SK-N-SH (cell line): ENCODE results near the gene SULT6B1. TPM values are rescaled to one million over a fixed set of nuclear protein-coding genes. Genes with fewer than 3 reads are reported as not detected.
"Not testable (repeated sequence)": the region's sequence is repeated elsewhere in the genome, so short reads cannot be mapped to it uniquely, and the experiment has no call there.

Source experiments
- CTCF ChIA-PET: fragments of 300-600, 350-600 bp; formaldehyde crosslinking; extraction: SDS; loops from one replicate; lab custom pipeline; 2021; lab: Yijun Ruan, JAX
- POLR2A ChIA-PET: fragments of 350-600 bp; sonication (Branson Sonifier 250); formaldehyde crosslinking; extraction: SDS; loops from one replicate; lab custom pipeline; 2020; ENCODE audit warnings: antibody characterized with exemption, inconsistent platforms; lab: Yijun Ruan, JAX
- DNase-seq: peaks from one replicate; pipeline ENCODE4 v3.0.0; 2012
- H2AFZ ChIP-seq: fragments of 200-600 bp; sonication (generic); 2 replicates; pipeline ENCODE4 v1.8.1; 2016; ENCODE audit warnings: antibody characterized with exemption, mild to moderate bottlenecking, low read depth
- H3F3A ChIP-seq: fragments of 200-600 bp; sonication (generic); replicated peaks from 2 replicates; pipeline ENCODE3; 2016; ENCODE audit warnings: antibody characterized with exemption, mild to moderate bottlenecking; ENCODE audit not compliant: insufficient read depth
- H3K27ac ChIP-seq, 2 experiments: fragments of 200-500 bp in 1 of 2; fragments of 200-600 bp in 1 of 2; sonication (Bioruptor generic) in 1 of 2; sonication (generic), shearing (Covaris generic) in 1 of 2; 2 replicates each; pipeline versions ENCODE4 v1.5.1 to v1.6.1; 2014 to 2016; ENCODE audit warnings: low read depth in 2 of 2, inconsistent platforms in 1 of 2, low read length in 1 of 2, mild to moderate bottlenecking in 1 of 2, mixed read lengths in 1 of 2
- H3K27me3 ChIP-seq: fragments of 200-600 bp; sonication (generic), shearing (Covaris generic); 2 replicates; pipeline ENCODE4 v1.6.1; 2016; ENCODE audit warnings: mixed run types; ENCODE audit not compliant: insufficient read depth
- H3K36me3 ChIP-seq, 2 experiments: fragments of 200-500 bp in 1 of 2; fragments of 200-600 bp in 1 of 2; sonication (Bioruptor generic) in 1 of 2; sonication (generic) in 1 of 2; replicated peaks in 1 of 2; 2 replicates each; pipeline versions ENCODE3 to v1.5.1; 2014 to 2016; ENCODE audit warnings: low read length in 1 of 2, mild to moderate bottlenecking in 1 of 2; ENCODE audit not compliant: insufficient read depth in 2 of 2, control insufficient read depth in 1 of 2
- H3K4me1 ChIP-seq, 2 experiments: fragments of 200-500 bp in 1 of 2; fragments of 200-600 bp in 1 of 2; sonication (Bioruptor generic) in 1 of 2; sonication (generic), shearing (Covaris generic) in 1 of 2; 2 replicates each; pipeline versions ENCODE4 v1.5.1 to v1.6.1; 2014 to 2016; ENCODE audit warnings: low read depth in 1 of 2, low read length in 1 of 2, mixed run types in 1 of 2; ENCODE audit not compliant: insufficient read depth in 2 of 2, control insufficient read depth in 1 of 2
- H3K4me2 ChIP-seq: fragments of 200-600 bp; sonication (generic), shearing (Covaris generic); 2 replicates; pipeline ENCODE4 v1.6.1; 2017; ENCODE audit warnings: mixed run types
- H3K4me3 ChIP-seq, 2 experiments: fragments of 200-500 bp in 1 of 2; fragments of 200-600 bp in 1 of 2; sonication (Bioruptor generic) in 1 of 2; sonication (generic), shearing (Covaris generic) in 1 of 2; 2 replicates each; pipeline versions ENCODE4 v1.5.1 to v1.8.1; 2014 to 2016; ENCODE audit warnings: low read depth in 2 of 2, inconsistent platforms in 1 of 2, low read length in 1 of 2, mild to moderate bottlenecking in 1 of 2, mixed read lengths in 1 of 2, moderate library complexity in 1 of 2
- H3K79me2 ChIP-seq: fragments of 200-600 bp; sonication (generic); 2 replicates; pipeline ENCODE4 v1.8.1; 2017; ENCODE audit warnings: mild to moderate bottlenecking; ENCODE audit not compliant: insufficient read depth
- H3K9ac ChIP-seq: fragments of 200-600 bp; sonication (generic); 2 replicates; pipeline ENCODE4 v1.6.1; 2017; ENCODE audit warnings: mixed run types
- H3K9me2 ChIP-seq: fragments of 200-600 bp; sonication (generic); 2 replicates; pipeline ENCODE4 v1.6.1; 2017; ENCODE audit warnings: mixed run types
- H3K9me3 ChIP-seq: fragments of 200-600 bp; sonication (generic); 2 replicates; pipeline ENCODE4 v1.6.1; 2017; ENCODE audit warnings: mixed run types, mild to moderate bottlenecking, moderate library complexity
- H4K20me1 ChIP-seq: fragments of 200-600 bp; sonication (generic); 2 replicates; pipeline ENCODE4 v1.6.1; 2017; ENCODE audit warnings: mild to moderate bottlenecking, mixed run types; ENCODE audit not compliant: insufficient read depth
- CHD2 ChIP-seq: fragments of 150-350 bp; IDR thresholded peaks from 2 replicates; pipeline ENCODE4 v1.6.1; 2018; ENCODE audit warnings: low read length; ENCODE audit not compliant: partially characterized antibody
- CTCF ChIP-seq: fragments of 200-600 bp; sonication (generic); IDR thresholded peaks from 2 replicates; pipeline ENCODE4 v1.6.1; 2017; ENCODE audit warnings: antibody characterized with exemption, mild to moderate bottlenecking, moderate library complexity
- ELF1 ChIP-seq: IDR thresholded peaks from 2 replicates; pipeline ENCODE4 v1.4.0; 2012
- EP300 ChIP-seq, 2 experiments: IDR thresholded peaks; 2 replicates each; pipeline versions ENCODE4 v1.4.0 to v1.6.1; 2012; ENCODE audit warnings: borderline replicate concordance in 1 of 2, low read depth in 1 of 2, low read length in 1 of 2
- EZH2phosphoT487 ChIP-seq: fragments of 200-600 bp; sonication (generic); IDR thresholded peaks from 2 replicates; pipeline ENCODE4 v1.6.1; 2017; ENCODE audit warnings: low read depth, mixed run types, mild to moderate bottlenecking, antibody characterized with exemption, moderate library complexity, borderline replicate concordance
- GABPA ChIP-seq: IDR thresholded peaks from 2 replicates; pipeline ENCODE4 v1.4.0; 2012; ENCODE audit warnings: low read depth, mild to moderate bottlenecking
- MEF2A ChIP-seq: IDR thresholded peaks from 2 replicates; pipeline ENCODE4 v1.4.0; 2012; ENCODE audit warnings: low read depth, borderline replicate concordance
- PBX3 ChIP-seq: IDR thresholded peaks from 2 replicates; pipeline ENCODE4; 2012
- POLR2AphosphoS5 ChIP-seq: IDR thresholded peaks from 2 replicates; pipeline ENCODE4 v1.6.1; 2012; ENCODE audit warnings: low read depth, low read length
- REST ChIP-seq: IDR thresholded peaks from 2 replicates; pipeline ENCODE4 v1.6.1; 2012; ENCODE audit warnings: mild to moderate bottlenecking, low read depth, low read length, moderate library complexity
- RFX5 ChIP-seq: IDR thresholded peaks from 2 replicates; pipeline ENCODE4 v1.6.1; 2012; ENCODE audit warnings: mild to moderate bottlenecking, improper control_type of control experiment, low read length
- SIN3A ChIP-seq: IDR thresholded peaks from 2 replicates; pipeline ENCODE4 v1.6.1; 2012; ENCODE audit warnings: low read depth, mild to moderate bottlenecking, low read length, moderate library complexity, borderline replicate concordance
- TAF1 ChIP-seq: IDR thresholded peaks from 2 replicates; pipeline ENCODE4 v1.6.1; 2012; ENCODE audit warnings: low read depth, mild to moderate bottlenecking, low read length, moderate library complexity, borderline replicate concordance
- TEAD4 ChIP-seq: IDR thresholded peaks from 2 replicates; pipeline ENCODE4 v1.4.0; 2012; ENCODE audit warnings: mild to moderate bottlenecking, borderline replicate concordance; ENCODE audit not compliant: insufficient read depth
- WGBS: methylation state at CpG from one replicate; pipeline ENCODE4 v1.1.6; 2017; ENCODE audit warnings: low lambda C conversion rate; 5-methylcytosine and 5-hydroxymethylcytosine counted together
- polyA plus RNA-seq, 3 experiments: library from polyadenylated mRNA; depleted of rRNA; stranded (reverse); fragments of >200 nt; gene quantifications; 2 replicates each; pipeline ENCODE4 v1.2.3, GENCODE V29; 2012

SULT6B1 gene
- polyA plus RNA-seq, 1 of the 3 experiments (the other 2 are of a cell fraction), result not detected

- TF ChIP-seq REST, result no peak
- TF ChIP-seq EZH2phosphoT487, result no peak
- TF ChIP-seq PBX3, result no peak
- TF ChIP-seq TEAD4, result no peak
- no peak for TF ChIP-seq RFX5
Measured at GRCh38 chr2:37205689-37206341, 17.3 kb upstream of the SULT6B1 start (continued).

- peaks cover 83% of the 10 kb centered on the region for H3K79me2 ChIP-seq
- 90% methylated on average over 8 of the region's 8 CpGs for WGBS
- H2AFZ ChIP-seq, H3K4me3 ChIP-seq, H3K27me3 ChIP-seq, H3K27ac ChIP-seq, H3K9ac ChIP-seq, H3K9me2 ChIP-seq, POLR2A ChIA-PET, H3K4me2 ChIP-seq, DNase-seq, H4K20me1 ChIP-seq, H3K4me1 ChIP-seq: not testable (repeated sequence)
- peaks cover 27% of the 10 kb centered on the region; the same call in 1 of the 2 replicates for H3K9me3 ChIP-seq
- peaks cover 86 to 98% of the 10 kb centered on the region in 2 experiments for H3K36me3 ChIP-seq
- CTCF ChIA-PET, result interaction anchor here (0.7 to 1.0 kb wide), 3 partner anchors 12 to 98 kb away, joined by 3 read pairs; no protein-coding TSS in a partner anchor
- H3F3A ChIP-seq, result peaks cover 27% of the 10 kb centered on the region
Measured at GRCh38 chr2:37205071-37205661, 16.7 kb upstream of the SULT6B1 start.

GRCh38 chr2:37203708-37204107 is 15.2 kb upstream of the SULT6B1 start:
- Histone ChIP-seq H3F3A (peaks cover 22% of the 10 kb centered on the region), H3K27me3 (no peaks in the 10 kb centered on the region), H3K27ac (no peak overlapping the region), H4K20me1 (peaks cover 6% of the 10 kb centered on the region; the same call in 1 of the 2 replicates), H3K9ac (no peak overlapping the region), H3K36me3 (peaks cover 78 to 89% of the 10 kb centered on the region in 2 experiments), H3K79me2 (peaks cover 85% of the 10 kb centered on the region), H3K4me3 (no peak overlapping the region; a peak in 1 of 4 replicates), H3K9me3 (peaks cover 24% of the 10 kb centered on the region; the same call in 1 of the 2 replicates), H3K9me2 (no peaks in the 10 kb centered on the region; the same call in 1 of the 2 replicates), H2AFZ (no peak overlapping the region), H3K4me2 (no peak overlapping the region), H3K4me1 (peaks cover 0 to 3% of the 10 kb centered on the region in 2 experiments; a peak in 3 of 4 replicates)
- WGBS, result 92% methylated on average over 2 of the region's 2 CpGs
- no peak for DNase-seq
- POLR2A ChIA-PET, result no interaction called here
- CTCF ChIA-PET, result interaction anchor here (1.0 kb wide), 1 partner anchor 17 kb away, joined by 3 read pairs; no protein-coding TSS in a partner anchor
- TF ChIP-seq EP300 (IDR thresholded peaks at IDR 0.05; ENCODE audit: borderline replicate concordance in 1 of 2, low read depth in 1 of 2, low read length in 1 of 2) (no peak), POLR2AphosphoS5 (no peak), SIN3A (no peak), RFX5 (no peak), GABPA (no peak), MEF2A (no peak), ELF1 (no peak), TAF1 (no peak), CTCF (no peak), CHD2 (no peak)
